Astrocyte (in vitro differentiated cells and primary cell): ENCODE results near the gene CMTR1.

Experiments
- EZH2 ChIP-seq: IDR thresholded peaks from 2 replicates; pipeline ENCODE4 v1.6.1; 2012; ENCODE audit warnings: mild to moderate bottlenecking, low read length, inconsistent platforms; ENCODE audit not compliant: insufficient read depth
- TF ChIP-seq, protein P1 (sequence below): IDR thresholded peaks from 2 replicates; pipeline ENCODE4 v1.5.1; 2011; ENCODE audit warnings: low read depth, mild to moderate bottlenecking, inconsistent platforms, low read length, moderate library complexity; ENCODE audit not compliant: insufficient read depth

DNA sequence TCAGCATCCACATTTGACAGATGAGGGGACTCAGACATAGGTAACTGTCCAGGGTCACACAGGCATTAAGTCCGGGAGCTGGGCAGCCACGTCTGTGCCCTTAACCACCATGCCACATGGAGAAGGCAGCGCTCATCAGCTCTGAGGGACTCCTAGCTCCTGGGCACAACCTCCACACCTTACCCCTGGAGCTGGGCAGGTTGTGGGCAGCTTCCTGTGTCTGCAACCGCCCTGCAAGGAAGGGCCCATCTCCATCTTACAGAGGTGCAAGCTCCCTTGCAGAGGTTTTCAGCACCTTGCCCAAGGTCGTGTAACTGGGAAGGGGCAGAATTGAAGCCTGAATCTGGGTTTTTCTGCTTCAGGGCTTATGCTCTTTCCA is 58.8 kb downstream of the CMTR1 start:
- TF ChIP-seq, protein P1, sequence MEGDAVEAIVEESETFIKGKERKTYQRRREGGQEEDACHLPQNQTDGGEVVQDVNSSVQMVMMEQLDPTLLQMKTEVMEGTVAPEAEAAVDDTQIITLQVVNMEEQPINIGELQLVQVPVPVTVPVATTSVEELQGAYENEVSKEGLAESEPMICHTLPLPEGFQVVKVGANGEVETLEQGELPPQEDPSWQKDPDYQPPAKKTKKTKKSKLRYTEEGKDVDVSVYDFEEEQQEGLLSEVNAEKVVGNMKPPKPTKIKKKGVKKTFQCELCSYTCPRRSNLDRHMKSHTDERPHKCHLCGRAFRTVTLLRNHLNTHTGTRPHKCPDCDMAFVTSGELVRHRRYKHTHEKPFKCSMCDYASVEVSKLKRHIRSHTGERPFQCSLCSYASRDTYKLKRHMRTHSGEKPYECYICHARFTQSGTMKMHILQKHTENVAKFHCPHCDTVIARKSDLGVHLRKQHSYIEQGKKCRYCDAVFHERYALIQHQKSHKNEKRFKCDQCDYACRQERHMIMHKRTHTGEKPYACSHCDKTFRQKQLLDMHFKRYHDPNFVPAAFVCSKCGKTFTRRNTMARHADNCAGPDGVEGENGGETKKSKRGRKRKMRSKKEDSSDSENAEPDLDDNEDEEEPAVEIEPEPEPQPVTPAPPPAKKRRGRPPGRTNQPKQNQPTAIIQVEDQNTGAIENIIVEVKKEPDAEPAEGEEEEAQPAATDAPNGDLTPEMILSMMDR = no peak
- no peak for TF ChIP-seq EZH2
